ENCODE measurements around the gene POC1B.

Gene POC1B

DNA sequence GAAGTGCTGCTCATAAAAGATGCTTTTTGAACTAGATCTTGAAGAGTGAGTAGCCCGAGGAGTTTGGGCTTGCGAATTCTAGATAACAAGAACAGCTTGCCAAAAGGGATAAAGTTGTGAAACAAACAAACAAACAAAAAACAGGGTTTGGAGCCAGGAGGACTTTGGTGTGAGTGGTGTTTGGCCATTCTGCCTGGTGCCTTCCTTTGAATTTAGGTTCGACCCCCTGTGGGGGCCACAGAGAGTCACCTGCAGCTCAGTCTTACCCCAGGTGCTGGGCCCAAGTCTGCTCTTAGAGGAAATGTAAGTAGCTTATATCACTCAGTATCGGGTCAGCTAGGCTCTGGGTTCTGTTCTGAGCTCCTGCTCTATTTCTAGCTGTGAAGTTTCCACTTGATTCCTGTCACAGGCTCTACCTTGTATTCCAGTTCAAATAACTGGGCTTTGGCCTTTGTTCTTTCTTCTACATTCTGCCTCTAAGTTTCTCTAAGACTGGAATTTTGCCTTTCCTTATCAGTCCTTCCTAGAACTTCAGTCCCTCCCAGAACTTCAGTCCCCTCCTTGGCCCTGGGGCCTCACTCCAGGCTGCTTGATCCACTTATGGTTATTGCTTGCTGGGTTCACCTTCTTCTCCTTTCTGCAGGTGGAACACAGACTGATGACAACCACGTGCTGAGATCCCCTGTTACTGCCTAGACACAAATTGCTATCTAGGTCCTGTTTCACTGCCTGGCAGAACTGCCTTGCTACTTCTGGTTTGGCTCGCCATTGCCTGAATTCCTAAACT lies 153.1 kb downstream of the POC1B start:
- TF ChIP-seq POLR2A (IDR thresholded peaks at IDR 0.05; ENCODE audit: low read depth, low read length) (no peak), POLR2AphosphoS5 (IDR thresholded peaks at IDR 0.05; ENCODE audit: low read depth, low read length) (no peak), TAF1 (IDR thresholded peaks at IDR 0.05; ENCODE audit: borderline replicate concordance, low read depth, low read length) (no peak)
- DNase-seq (ENCODE audit: insufficient read length) (no peak), FAIRE-seq (no peak)

- no peak for DNase-seq (ENCODE audit: insufficient read length)
- no peak for FAIRE-seq
- TF ChIP-seq POLR2A (IDR thresholded peaks at IDR 0.05; ENCODE audit: low read depth, low read length), result no peak
- TF ChIP-seq TAF1 (IDR thresholded peaks at IDR 0.05; ENCODE audit: borderline replicate concordance, low read depth, low read length), result no peak
- TF ChIP-seq POLR2AphosphoS5 (IDR thresholded peaks at IDR 0.05; ENCODE audit: low read depth, low read length), result no peak
These were observed 155.0 kb downstream of the POC1B start for GRCh38 chr12:89370850-89371249.

GRCh38 chr12:89370421-89370831 lies 155.4 kb downstream of the POC1B start:
- DNase-seq (ENCODE audit: insufficient read length) (no peak), FAIRE-seq (no peak)
- TF ChIP-seq POLR2A (IDR thresholded peaks at IDR 0.05; ENCODE audit: low read depth, low read length) (no peak), TAF1 (IDR thresholded peaks at IDR 0.05; ENCODE audit: borderline replicate concordance, low read depth, low read length) (no peak), POLR2AphosphoS5 (IDR thresholded peaks at IDR 0.05; ENCODE audit: low read depth, low read length) (no peak)

All from GM12892 (cell line).